Urothelium cell line (cell line): Measurements from ENCODE around the gene HSDL2.
A peak's percentile ranks its signal among the peaks of the same experiment; 100 is the strongest.
"Not testable (repeated sequence)": the region's sequence is repeated elsewhere in the genome, so short reads cannot be mapped to it uniquely, and the experiment has no call there.

Source experiments
- DNase-seq: peaks from one replicate; pipeline ENCODE4 v3.0.0; 2011; ENCODE audit warnings: low spot score, mixed read lengths
- FAIRE-seq: peaks from 2 replicates; lab custom pipeline; 2011; peaks lifted over from hg19 to GRCh38; lab: Jason Lieb, UNC

The HSDL2 gene

DNA sequence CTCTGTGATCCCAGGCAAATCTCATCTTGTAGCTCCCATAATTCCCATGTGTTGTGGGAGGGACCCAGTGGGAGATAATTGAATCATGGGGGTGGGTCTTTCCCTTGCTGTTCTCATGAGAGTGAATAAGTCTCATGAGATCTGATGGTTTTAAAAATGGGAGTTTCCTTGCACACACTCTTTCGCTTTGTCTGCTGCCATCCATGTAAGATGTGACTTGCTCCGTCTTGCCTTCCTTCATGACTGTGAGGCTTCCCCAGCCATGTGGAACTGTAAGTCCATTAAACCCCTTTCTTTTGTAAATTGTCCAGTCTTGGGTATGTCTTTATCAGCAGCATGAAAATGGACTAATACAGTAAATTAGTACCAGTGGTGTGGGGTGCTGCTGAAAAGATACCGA lies 14.7 kb upstream of the HSDL2 start:
- not testable (repeated sequence) for DNase-seq, FAIRE-seq

DNA sequence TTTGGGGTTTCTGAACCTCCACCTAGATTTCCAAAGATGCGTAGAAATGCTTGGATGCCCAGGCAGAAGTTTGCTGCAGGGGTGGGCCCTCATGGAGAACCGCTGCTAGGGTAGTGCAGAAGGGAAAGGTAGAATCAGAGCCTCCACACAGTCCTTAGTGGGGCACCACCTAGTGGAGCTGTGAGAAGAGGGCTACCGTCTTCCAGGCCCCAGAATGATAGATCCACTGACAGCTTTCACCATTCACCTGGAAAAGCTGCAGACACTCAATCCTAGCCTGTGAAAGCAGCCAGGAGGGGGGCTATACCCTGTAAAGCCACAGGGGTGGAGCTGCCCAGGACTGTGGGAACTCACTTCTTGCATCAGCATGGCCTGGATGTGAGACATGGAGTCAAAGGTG lies 13.3 kb upstream of the HSDL2 start:
- DNase-seq: no peak

DNA sequence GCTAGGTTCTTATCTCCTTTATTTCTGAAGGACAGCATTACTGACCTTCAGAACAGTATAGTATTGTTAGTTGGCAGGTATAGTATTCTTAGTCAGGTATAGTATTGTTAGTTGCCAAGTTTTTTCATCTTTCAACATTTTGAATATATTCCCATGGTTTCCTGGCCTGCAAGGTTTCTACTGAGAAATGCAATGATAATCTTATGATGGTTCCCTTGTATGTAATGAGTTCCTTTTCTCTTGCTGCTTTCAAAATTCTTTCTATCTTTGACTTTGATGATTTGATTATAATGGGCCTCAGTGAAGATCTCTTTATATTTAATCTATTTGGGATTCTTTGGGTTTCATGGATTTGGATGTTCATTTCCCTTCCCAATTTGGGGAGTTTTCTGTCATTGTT lies 12.4 kb upstream of the HSDL2 start:
- FAIRE-seq: no peak
- DNase-seq: no peak

More for the DNA sequence above, 13.3 kb upstream of the HSDL2 start:
- no peak for FAIRE-seq

DNA sequence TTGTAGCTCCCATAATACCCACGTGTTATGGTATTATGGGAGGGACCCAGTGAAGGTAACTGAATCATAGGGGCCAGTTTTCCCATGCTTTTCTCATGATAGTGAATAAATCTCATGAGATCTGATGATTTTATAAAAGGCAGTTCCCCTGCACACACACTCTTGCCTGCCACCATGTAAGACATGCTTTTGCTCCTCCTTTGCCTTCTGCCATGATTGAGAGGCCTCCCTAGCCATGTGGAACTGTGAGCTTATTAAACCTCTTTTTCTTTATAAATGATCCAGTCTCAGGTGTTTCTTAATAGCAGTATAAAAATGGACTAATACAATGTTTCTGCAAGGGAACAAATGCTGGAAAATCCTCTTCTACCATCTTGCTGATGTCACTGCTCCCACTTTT lies 10.1 kb upstream of the HSDL2 start:
- FAIRE-seq (no peak), DNase-seq (no peak)

DNA sequence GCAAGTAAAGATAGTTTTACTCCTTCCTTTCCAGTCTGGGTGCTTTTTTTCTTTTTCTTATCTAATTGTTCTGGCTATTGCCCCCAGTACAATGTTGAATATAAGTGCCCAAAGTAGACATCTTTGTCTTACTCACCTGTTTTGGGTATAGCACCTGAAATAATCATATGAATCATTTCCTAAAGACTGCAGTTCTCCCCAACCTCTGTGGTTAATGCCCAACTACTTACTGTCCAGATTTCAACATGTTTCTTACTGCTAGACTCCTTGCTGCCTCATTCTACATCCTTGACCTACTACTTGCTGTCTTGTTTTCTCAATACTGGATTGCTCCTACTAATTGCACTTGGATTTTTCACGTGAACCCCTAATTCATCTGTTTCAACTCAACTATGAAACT lies 8.8 kb upstream of the HSDL2 start:
- no peak for FAIRE-seq
- DNase-seq: no peak

DNA sequence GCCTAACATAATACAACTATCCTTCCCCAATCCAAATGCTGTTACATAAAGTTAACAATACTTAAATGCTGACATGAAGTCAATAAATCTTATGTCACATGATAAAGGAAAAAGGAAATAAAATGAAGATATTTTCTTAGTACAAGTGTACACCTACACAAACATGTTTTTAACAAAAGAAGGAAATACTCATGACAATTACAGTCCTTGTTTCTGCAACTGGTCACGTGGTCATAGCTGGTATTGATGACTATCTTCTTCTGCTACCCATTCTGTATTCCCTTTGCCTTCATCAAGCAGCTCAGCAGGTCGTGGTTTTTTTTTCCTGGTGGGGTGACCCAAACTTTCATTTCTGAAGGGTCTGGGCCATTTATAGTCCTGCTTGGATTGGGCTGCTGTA lies 6.2 kb upstream of the HSDL2 start:
- FAIRE-seq, DNase-seq: not testable (repeated sequence)

DNA sequence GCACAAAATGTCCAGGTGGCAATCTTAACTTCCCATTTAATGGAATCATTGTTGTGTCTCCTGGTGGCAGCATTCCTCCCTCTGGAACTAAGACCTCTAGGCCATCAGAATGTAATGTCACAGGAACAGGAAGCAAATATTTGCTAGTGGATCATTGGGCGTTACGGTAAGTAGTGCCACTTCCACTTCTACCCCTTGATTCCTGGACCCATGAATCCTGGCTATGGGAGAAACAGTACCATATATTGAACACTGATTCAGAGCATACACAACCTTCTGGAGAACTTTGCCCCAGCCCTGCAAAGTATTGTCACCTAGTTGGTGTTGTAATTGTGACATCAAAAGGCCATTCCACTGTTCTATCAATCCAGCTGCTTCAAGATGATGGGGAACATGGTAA lies 5.7 kb upstream of the HSDL2 start:
- not testable (repeated sequence) for FAIRE-seq, DNase-seq

DNA sequence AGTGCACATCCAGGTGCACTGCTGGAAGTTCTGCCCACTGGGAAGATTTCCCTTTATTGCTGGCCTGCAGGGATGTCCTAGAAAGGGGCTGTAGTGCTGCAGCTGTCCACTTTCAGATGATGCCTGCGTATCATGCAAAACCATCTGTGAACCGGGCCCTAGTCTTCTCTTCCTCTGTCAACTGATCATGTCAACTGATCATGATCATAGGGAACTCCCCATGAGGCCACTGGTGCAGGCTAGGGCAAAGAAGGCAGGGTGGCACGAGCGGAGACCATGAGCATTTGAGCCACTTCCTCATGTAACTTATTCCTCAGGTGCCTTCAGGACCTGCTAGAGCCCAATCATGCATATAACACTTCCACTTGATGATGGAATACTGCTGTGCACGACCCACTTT lies 4.5 kb upstream of the HSDL2 start:
- no peak for FAIRE-seq

DNA sequence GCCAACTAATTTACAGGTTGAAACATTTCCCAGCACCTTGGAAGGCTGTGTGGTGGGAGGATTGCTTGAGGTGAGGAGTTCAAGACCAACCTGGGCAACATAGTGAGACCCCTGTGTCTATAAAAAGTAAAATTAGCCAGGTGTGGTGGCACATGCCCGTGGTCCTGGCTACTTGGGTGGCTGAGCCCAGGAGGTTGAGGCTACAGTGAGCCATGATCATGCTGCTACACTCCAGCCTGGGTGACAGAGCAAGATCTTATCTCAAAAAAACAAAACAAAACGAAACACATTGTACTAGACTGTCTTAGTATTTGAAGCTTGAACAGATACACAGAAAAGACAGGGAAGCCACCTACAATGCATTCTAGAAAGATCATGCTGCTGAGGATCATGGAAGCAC lies 2.8 kb upstream of the HSDL2 start:
- no peak for FAIRE-seq

More for the DNA sequence above, 4.5 kb upstream of the HSDL2 start:
- DNase-seq: no peak

DNA sequence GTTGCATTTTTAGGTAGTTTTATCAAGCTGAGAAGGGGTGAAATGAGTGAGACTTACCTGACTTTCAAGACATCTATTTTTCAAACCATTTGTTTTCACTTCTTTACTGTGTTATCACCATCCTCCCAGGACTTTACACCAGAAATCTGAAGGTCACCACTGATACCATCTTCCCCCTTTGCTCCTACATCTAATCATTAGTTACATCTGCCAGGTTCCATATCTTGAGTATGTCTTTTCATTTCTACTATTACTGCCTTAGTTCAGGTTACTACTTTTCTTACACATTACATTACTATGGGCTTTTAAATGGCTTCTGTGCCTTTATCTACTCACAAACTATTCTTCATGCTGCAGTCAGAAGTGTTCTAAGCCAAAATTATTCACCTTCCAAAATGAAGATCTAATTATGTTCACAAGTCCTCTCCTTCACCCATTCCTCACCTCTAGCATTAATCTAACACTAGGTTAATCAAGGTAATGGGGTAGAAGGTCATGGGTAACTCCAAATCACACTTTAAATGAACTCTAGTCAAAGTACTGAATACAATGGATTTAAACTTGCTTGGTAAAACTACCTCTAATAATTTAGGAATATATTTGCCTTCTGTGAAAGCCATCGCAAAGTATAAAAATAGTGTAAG lies 2.1 kb upstream of the HSDL2 start:
- no peak for FAIRE-seq
- DNase-seq: no peak

More for the DNA sequence above, 2.8 kb upstream of the HSDL2 start:
- DNase-seq: no peak

DNA sequence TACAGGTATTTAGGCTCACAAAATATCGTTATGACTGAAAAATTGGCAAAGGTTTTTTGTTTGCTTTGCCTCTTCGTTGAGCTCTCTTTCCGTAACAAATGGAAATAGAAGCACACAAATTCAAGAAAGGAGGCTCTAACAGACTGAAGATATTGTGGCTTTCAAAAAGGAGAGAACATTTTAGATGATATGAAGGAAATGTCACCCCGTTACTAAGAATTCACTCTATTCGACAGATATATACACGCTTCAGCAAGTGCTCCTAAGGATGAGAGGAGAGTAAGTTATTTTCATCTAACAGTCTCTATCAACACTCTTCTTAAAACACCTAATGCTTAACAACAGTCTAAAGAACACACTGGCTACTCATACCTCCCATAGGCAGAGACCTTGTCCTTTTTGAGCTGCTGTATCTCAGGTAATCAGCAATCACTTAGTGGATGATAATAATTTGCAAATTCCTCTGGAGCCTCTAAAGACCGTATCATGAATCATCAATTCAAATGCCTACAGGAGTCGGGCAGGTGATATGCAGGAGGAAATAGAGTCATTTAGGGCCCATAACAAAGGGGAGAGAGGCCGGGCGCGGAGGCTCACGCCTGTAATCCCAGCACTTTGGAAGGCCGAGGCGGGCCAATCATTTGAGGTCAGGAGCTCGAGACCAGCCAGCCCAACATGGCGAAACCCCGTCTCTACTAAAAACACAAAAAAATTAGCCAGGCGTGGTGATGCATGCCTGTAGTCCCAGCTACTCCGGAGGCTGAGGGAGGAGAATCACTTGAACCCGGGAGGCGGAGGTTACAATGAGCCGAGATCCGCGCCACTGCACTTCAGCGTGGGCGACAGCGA lies 1.4 kb upstream of the HSDL2 start:
- DNase-seq (peak; percentile 11), FAIRE-seq (no peak)

DNA sequence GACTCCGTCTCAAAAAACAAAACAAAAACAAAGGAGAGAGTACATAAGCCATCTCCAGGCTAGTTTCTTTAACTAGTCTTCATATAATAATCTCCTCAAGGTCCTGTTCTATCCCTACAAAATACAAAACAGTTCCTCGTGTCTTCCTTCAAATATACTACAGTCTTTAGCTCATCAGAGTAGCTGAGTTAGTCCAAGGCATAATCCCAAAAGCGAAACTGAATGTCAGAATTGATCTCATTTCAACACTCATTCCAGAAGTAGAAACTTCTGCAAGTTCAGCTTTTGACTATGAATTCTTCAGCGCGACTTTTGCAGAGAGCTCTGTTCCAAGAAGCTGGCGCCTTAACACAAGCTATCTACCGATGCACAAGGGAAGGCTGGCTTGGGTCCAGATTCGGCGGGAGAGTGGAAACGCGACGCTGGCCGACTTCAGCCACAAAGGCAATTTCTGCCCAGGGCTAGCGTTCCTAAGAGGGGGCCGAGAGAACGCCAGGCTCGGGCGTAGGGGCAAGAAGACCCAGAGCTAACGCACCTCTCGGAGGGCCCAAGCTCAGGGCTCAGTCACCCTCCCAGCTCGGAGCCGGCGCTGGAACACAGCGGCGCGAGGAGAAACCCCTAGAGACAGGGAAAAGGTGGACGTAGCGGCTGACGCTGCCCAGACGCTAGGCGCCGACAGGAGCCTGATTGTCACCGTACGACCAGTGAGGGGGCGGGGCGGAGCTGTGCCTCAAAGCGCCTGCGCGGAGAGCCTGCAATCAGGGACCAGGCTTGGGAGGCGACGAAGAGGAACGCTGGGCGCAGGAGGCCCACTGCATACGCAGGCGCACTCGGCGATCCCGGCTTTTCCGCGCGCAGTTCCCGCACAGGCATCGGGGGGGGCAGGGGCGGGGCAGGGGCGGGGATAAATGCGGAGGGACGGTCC lies 469 bp upstream of the HSDL2 start:
- FAIRE-seq (no peak), DNase-seq (peak; percentile 98)

DNA sequence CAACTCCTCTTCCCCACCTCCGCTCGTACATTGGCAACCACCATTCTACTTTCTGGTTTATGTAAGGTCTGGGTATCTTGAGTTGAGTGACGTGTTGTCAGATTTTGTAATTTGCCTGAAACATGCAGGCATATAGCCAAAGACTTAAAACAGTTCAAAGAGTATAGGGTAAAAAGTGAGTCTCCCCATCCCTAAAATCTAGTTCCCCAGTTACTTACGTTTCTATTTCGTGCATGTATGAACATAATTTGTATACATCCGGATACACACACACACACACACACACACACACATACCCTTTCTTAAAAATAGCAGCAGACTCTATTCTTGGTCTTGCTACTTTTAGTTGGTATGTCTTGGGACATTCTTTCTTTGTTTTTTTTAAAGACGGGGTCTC lies 915 bp downstream of the HSDL2 start:
- no peak for FAIRE-seq
- DNase-seq: no peak

DNA sequence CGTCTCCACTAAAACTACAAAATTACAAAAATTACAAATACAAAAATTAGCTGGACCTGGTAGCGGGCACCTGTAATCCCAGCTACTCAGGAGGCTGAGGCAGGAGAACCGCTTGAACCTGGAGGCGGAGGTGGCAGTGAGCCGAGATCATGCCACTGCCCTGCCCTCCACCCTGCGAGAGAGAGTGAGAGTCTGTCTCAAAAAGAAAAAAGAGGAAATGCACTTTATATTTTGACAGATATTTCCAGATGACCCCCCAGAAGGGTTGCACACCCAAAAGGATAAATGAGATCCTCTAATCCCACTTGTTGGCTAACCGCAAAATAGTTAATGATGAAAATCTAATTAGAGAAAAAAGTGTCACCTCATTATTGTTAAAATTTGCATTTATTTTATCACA lies 2.2 kb downstream of the HSDL2 start:
- DNase-seq (no peak), FAIRE-seq (no peak)

DNA sequence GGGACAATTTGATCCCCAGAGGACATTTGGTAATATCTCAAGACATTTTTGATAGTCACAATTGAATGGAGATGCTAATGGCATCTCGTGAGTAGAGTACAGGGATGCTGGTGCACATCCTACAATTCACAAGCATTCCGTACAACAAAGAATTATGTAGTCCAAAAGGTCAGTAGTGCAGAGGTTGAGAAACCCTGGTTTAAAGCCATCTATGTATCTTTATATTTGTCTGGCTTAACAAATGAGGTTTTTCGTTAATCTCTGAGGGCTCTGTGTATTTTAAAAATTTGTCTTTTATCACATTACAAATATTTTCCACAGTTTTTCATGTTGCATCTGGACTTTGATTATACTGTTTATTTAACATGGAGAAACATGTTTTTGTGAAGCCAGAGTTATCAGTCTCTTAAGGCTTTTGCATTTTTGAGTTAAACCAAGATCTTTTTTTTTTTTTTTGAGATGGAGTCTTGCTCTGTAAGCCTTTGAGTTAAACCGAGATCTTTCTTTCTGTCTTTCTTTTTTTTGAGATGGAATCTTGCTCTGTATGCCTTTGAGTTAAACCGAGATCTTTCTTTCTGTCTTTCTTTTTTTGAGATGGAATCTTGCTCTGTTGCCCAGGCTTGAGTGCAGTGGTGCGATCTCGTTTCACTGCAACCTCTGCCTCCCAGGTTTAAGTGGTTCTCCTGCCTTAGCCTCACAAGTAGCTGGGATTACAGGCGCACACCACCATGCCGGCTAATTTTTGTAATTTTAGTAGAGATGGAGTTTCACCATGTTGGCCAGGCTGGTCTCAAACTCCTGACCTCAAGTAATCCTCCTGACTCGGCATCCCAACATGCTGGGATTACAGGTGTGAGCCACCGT lies 2.8 kb downstream of the HSDL2 start:
- FAIRE-seq: no peak
- no peak for DNase-seq

DNA sequence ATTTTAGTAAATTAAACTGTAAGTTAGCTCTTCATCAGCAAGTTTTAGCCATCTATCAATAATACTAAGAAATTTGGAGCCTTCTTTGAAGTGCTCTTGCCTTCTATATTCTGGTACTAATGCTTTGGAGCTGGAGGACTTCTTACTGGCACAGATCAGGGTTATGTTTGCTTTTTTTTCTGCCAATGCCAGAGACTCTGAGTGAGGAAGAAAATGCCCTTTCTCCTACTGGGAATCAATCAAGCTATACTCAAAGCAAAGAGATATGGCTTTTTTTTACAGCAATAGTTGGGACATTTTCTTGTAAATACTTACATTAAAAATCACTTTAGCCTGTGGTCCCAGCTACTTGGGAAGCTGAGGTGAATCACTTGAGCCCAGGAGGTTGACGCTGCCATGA lies 4.3 kb downstream of the HSDL2 start:
- DNase-seq (no peak), FAIRE-seq (no peak)

DNA sequence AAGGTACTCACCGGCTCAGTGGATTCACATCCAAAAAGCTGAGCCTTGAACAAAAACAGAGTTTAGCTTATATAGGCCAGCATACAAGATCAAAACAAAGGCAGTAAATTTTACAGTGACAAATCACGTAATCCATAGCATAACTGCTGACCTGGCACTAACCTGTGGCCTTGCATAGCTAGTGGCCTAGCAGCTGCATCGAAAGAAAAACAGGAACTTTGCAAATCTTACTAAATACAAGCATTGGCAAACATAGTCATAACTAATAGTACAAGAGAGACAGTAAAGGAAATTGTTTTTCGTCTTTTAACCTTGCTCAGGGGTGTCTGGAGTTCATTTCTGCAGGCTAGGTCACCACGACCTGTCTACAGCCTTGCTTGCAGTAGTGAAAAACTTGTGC lies 4.8 kb downstream of the HSDL2 start:
- FAIRE-seq: no peak
- DNase-seq: no peak

DNA sequence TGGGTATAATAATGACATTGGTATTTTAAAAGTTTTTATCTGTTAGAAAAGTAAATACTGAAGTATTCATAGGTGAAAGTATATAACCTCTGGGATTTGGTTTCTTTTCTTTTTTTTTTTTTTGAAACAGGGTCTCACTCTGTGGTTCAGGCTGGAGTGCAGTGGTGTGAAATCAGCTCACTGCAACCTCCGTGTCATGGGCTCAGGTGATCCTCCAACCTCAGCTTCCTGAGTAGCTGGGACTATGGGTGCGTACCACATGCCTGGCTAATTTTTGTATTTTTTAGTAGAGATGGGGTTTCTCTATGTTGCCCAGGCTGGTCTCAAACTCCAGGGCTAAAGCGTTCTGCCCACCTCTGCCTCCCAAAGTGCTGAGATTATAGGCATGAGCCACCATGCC lies 7.2 kb downstream of the HSDL2 start:
- DNase-seq: no peak
- FAIRE-seq: no peak

DNA sequence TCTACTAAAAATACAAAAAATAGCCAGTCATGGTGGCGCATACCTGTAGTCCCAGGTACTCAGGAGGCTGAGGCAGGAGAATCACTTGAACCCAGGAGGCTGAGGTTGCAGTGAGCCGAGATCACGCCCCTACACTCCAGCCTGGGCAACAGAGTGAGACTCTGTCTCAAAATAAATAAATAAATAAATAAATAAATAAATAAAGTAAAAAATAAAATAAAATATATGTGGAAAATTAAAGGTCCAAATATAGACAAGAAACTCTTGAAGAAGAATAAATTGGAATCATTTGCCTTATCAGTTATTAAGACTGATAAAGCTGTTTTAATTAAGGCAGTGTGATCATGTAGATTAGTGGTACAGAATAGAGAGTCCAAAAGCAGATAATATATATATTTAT lies 10.0 kb downstream of the HSDL2 start:
- not testable (repeated sequence) for DNase-seq, FAIRE-seq

DNA sequence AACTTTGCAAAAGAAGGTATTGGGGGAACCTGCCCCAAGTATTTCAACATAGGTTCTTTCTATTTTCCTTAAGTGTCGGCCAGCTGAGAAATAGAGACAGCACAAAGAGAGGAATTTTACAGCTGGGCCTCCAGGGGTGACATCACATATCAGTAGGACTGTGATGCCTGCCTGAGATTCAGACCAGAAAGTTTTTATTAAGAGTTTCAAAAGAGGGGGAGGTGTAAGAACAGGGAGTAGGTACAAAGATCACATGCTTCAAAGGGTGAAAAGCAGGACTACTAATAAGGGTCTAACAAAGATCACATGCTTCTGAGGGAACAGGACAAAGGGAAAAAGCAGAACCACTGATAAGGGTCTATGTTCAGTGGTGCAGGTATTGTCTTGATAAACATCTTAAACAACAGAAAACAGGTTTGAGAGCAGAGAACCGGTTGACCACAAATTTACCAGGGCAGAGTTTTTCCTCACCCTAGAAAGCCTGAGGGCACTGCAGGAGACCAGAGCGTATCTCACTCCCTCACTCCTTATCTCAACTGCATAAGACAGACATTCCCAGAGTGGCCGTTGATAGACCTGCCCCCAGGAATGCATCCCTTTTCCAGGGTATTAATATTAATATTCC lies 12.1 kb downstream of the HSDL2 start:
- not testable (repeated sequence) for FAIRE-seq

More for the DNA sequence above, 12.1 kb downstream of the HSDL2 start:
- DNase-seq: not testable (repeated sequence)
